ENCODE data around the gene MAP2K7.

DNA sequence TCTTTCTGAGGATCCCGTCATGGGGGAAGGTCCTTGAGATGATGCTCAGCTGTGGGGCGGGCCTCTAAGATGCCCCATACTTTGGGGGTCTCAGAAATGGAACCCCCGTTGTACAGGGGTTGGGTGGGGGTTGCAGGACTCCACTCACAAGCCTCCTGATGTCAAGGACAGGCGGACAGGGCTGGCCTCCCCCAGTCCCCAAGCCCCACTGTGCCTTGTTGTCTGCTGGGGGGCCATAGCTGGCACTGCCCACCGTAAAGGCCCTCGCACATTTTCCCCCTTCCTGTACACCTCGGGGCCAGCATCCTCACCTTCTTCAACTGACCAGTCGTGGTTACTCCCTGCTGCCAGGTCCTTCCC, 19.1 kb downstream of the MAP2K7 start:
- no peak for TF ChIP-seq USF1 (IDR thresholded peaks at IDR 0.05)
- no peak for TF ChIP-seq REST (IDR thresholded peaks at IDR 0.05; ENCODE audit: low read depth)
- no peak for TF ChIP-seq FOXM1 (IDR thresholded peaks at IDR 0.05; ENCODE audit: borderline replicate concordance, low read depth)
- no peak for TF ChIP-seq CREB1 (IDR thresholded peaks at IDR 0.05; ENCODE audit: low read depth)

All from Ishikawa (cell line).